PFSK-1 (cell line): ENCODE results near the gene CELA2B.

Experiments used
- POLR2AphosphoS5 ChIP-seq: IDR thresholded peaks from 2 replicates; pipeline ENCODE4 v1.6.1; 2012; ENCODE audit warnings: low read depth, mild to moderate bottlenecking, control low read depth, low read length, moderate library complexity
- SIN3A ChIP-seq: IDR thresholded peaks from 2 replicates; pipeline ENCODE4 v1.6.1; 2012; ENCODE audit warnings: mild to moderate bottlenecking, low read length, moderate library complexity, borderline replicate concordance; ENCODE audit not compliant: insufficient read depth
- TAF1 ChIP-seq: IDR thresholded peaks from 2 replicates; pipeline ENCODE4 v1.6.1; 2012; ENCODE audit warnings: low read length, control low read depth, borderline replicate concordance; ENCODE audit not compliant: insufficient read depth
- TF ChIP-seq, protein P1 (sequence below), 2 experiments: IDR thresholded peaks; 2 replicates each; pipeline versions ENCODE4 v1.6.1 to v1.8.0; 2011 to 2012; ENCODE audit warnings: low read depth in 2 of 2, low read length in 2 of 2, control low read depth in 1 of 2, inconsistent platforms in 1 of 2, mild to moderate bottlenecking in 1 of 2, moderate library complexity in 1 of 2; ENCODE audit not compliant: insufficient read depth in 1 of 2

DNA sequence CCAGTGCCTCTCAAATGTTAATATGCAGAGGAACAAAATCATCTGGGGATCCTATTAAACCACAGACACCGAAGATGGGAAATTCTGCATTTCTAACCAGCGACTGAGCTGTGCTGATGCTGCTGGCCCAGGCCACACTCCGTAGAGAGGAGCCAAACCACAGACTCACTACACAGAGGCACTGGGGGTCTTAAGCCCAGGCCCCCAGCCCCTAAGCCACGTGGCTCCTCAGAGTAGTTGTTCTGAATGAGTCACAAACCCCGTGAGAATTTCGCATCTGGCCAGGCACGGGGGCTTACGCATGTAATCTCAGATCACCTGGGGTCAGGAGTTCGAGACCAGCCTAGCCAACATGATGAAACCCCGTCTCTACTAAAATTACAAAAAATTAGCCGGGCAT lies 22.2 kb upstream of the CELA2B start:
- TF ChIP-seq POLR2AphosphoS5 (no peak), SIN3A (no peak), TAF1 (no peak)
- TF ChIP-seq, protein P1, sequence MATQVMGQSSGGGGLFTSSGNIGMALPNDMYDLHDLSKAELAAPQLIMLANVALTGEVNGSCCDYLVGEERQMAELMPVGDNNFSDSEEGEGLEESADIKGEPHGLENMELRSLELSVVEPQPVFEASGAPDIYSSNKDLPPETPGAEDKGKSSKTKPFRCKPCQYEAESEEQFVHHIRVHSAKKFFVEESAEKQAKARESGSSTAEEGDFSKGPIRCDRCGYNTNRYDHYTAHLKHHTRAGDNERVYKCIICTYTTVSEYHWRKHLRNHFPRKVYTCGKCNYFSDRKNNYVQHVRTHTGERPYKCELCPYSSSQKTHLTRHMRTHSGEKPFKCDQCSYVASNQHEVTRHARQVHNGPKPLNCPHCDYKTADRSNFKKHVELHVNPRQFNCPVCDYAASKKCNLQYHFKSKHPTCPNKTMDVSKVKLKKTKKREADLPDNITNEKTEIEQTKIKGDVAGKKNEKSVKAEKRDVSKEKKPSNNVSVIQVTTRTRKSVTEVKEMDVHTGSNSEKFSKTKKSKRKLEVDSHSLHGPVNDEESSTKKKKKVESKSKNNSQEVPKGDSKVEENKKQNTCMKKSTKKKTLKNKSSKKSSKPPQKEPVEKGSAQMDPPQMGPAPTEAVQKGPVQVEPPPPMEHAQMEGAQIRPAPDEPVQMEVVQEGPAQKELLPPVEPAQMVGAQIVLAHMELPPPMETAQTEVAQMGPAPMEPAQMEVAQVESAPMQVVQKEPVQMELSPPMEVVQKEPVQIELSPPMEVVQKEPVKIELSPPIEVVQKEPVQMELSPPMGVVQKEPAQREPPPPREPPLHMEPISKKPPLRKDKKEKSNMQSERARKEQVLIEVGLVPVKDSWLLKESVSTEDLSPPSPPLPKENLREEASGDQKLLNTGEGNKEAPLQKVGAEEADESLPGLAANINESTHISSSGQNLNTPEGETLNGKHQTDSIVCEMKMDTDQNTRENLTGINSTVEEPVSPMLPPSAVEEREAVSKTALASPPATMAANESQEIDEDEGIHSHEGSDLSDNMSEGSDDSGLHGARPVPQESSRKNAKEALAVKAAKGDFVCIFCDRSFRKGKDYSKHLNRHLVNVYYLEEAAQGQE (IDR thresholded peaks at IDR 0.05; ENCODE audit: insufficient read depth in 1 of 2, low read depth in 2 of 2, low read length in 2 of 2): no peak
